WTC11 (cell line): ENCODE measurements around the gene PALMD. TPM values are rescaled to one million over a fixed set of nuclear protein-coding genes. Genes with fewer than 3 reads are reported as not detected.

Source experiments
- ATAC-seq: fragments of 200-7000 bp; cut with Tn5 transposase; 2 replicates; pipeline ENCODE4 v1.10.0; 2021; ENCODE audit warnings: mild to moderate bottlenecking, moderate library complexity
- CTCF ChIA-PET: fragments of 300-600 bp; sonication (Branson Sonifier 250); formaldehyde crosslinking; loops from one replicate; lab custom pipeline; 2021; ENCODE audit warnings: antibody characterized with exemption; lab: Charles Lee
- POLR2A ChIA-PET: fragments of 350-600 bp; sonication (Branson Sonifier 250); formaldehyde crosslinking; loops from one replicate; lab custom pipeline; 2021; ENCODE audit warnings: antibody characterized with exemption; lab: Charles Lee
- DNase-seq: peaks from one replicate; pipeline ENCODE4 v3.0.0; 2021; ENCODE audit warnings: low spot score
- H3K27ac Mint-ChIP-seq: 2 replicates; pipeline ENCODE4 v1.8.0; 2021; ENCODE audit warnings: mixed read lengths
- H3K27me3 Mint-ChIP-seq: 2 replicates; pipeline ENCODE4 v1.8.0; 2021; ENCODE audit warnings: low read depth, mild to moderate bottlenecking, moderate library complexity, mixed read lengths
- H3K36me3 Mint-ChIP-seq: 2 replicates; pipeline ENCODE4 v1.8.0; 2021; ENCODE audit warnings: mixed read lengths
- H3K4me1 Mint-ChIP-seq: 2 replicates; pipeline ENCODE4 v1.8.0; 2022; ENCODE audit warnings: mixed read lengths
- H3K4me3 Mint-ChIP-seq: 2 replicates; pipeline ENCODE4 v1.8.0; 2021; ENCODE audit warnings: mild to moderate bottlenecking, moderate library complexity, mixed read lengths
- H3K9me3 Mint-ChIP-seq: 2 replicates; pipeline ENCODE4 v1.8.0; 2021; ENCODE audit warnings: mixed read lengths
- CREM ChIP-seq: sonication (generic); formaldehyde crosslinking; IDR thresholded peaks from 2 replicates; pipeline ENCODE4 v1.8.1; 2022; ENCODE audit warnings: mild to moderate bottlenecking, missing genetic modification reagents, moderate library complexity
- MXD4 ChIP-seq: fragments of 250-450 bp; sonication (Bioruptor Pico); IDR thresholded peaks from 2 replicates; pipeline ENCODE4 v1.8.0; 2021; ENCODE audit warnings: mild to moderate bottlenecking, moderate library complexity, borderline replicate concordance
- PRRX2 ChIP-seq: fragments of 250-450 bp; sonication (Bioruptor Pico); IDR thresholded peaks from 2 replicates; pipeline ENCODE4 v1.8.0; 2021; ENCODE audit warnings: mild to moderate bottlenecking
- ZNF263 ChIP-seq: sonication (generic); formaldehyde crosslinking; IDR thresholded peaks from 2 replicates; pipeline ENCODE4 v1.8.1; 2022; ENCODE audit warnings: low read depth, mild to moderate bottlenecking, moderate library complexity, missing genetic modification reagents
- total RNA-seq: library from RNA; stranded (reverse); gene quantifications from 3 replicates; pipeline ENCODE4 v1.2.3, GENCODE V29; 2021
- TF ChIP-seq, protein P1 (sequence below): sonication (generic); formaldehyde crosslinking; IDR thresholded peaks from 2 replicates; pipeline ENCODE4 v1.8.1; 2023; ENCODE audit warnings: mild to moderate bottlenecking, moderate library complexity, missing genetic modification reagents
- TF ChIP-seq, protein P2 (sequence below): sonication (generic); formaldehyde crosslinking; IDR thresholded peaks from 2 replicates; pipeline ENCODE4 v1.8.1; 2022; ENCODE audit warnings: mild to moderate bottlenecking, moderate library complexity, missing genetic modification reagents
- TF ChIP-seq, protein P3 (sequence below): fragments of 200-600 bp; IDR thresholded peaks from 2 replicates; pipeline ENCODE4 v1.8.0; 2022; ENCODE audit warnings: antibody characterized with exemption
- TF ChIP-seq, protein P4 (sequence below): sonication (generic); formaldehyde crosslinking; IDR thresholded peaks from 2 replicates; pipeline ENCODE4 v1.8.1; 2023; ENCODE audit warnings: mild to moderate bottlenecking, missing genetic modification reagents, borderline replicate concordance
- TF ChIP-seq, protein P5 (sequence below): sonication (generic); formaldehyde crosslinking; IDR thresholded peaks from 2 replicates; pipeline ENCODE4 v1.8.0; 2023; ENCODE audit warnings: missing genetic modification reagents, mild to moderate bottlenecking, borderline replicate concordance
- TF ChIP-seq, protein P6 (sequence below): fragments of 250-450 bp; sonication (Bioruptor Pico); IDR thresholded peaks from 2 replicates; pipeline ENCODE4 v1.9.0; 2021; ENCODE audit warnings: mild to moderate bottlenecking
- TF ChIP-seq, protein P7 (sequence below): sonication (generic); formaldehyde crosslinking; IDR thresholded peaks from 2 replicates; pipeline ENCODE4 v1.8.1; 2022; ENCODE audit warnings: low read depth, missing genetic modification reagents, borderline replicate concordance

PALMD gene
- total RNA-seq, 1 experiment from 2014 or later: 0.07 TPM

DNA sequence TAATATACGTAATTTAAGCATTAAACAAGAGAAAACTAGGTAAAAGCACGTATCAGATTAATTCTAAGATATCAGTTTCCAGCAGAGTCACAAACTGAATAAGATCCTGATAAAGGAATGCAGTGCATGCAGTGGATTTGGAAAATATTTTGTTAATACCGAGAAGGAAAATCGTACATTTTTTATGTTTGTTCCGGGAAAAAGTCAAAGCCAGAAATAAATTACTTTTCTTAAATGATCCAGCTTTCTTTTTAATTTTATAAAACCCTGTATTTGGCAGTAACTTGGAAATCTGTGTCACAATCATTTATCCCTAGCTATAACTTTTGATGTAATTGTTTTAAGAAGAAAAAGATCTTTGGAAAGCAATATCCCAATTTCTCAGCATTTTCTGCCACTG lies 955 bp downstream of the PALMD start:
- ATAC-seq (no peak), DNase-seq (no peak)
- POLR2A ChIA-PET: interaction anchor here (1.6 kb wide), 1 partner anchor 13 kb away, joined by 3 read pairs; no protein-coding TSS in a partner anchor
- no peaks in the 10 kb centered on the region for H3K9me3 Mint-ChIP-seq
- no peaks in the 10 kb centered on the region for H3K27me3 Mint-ChIP-seq
- H3K36me3 Mint-ChIP-seq: no peaks in the 10 kb centered on the region
- TF ChIP-seq PRRX2 (CRISPR knock-in tag) (no peak), MXD4 (CRISPR knock-in tag) (no peak), ZNF263 (CRISPR knock-in tag) (no peak), CREM (no peak)
- TF ChIP-seq, protein P1, sequence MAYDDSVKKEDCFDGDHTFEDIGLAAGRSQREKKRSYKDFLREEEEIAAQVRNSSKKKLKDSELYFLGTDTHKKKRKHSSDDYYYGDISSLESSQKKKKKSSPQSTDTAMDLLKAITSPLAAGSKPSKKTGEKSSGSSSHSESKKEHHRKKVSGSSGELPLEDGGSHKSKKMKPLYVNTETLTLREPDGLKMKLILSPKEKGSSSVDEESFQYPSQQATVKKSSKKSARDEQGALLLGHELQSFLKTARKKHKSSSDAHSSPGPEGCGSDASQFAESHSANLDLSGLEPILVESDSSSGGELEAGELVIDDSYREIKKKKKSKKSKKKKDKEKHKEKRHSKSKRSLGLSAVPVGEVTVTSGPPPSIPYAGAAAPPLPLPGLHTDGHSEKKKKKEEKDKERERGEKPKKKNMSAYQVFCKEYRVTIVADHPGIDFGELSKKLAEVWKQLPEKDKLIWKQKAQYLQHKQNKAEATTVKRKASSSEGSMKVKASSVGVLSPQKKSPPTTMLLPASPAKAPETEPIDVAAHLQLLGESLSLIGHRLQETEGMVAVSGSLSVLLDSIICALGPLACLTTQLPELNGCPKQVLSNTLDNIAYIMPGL (CRISPR knock-in tag): no peak
- TF ChIP-seq, protein P2, sequence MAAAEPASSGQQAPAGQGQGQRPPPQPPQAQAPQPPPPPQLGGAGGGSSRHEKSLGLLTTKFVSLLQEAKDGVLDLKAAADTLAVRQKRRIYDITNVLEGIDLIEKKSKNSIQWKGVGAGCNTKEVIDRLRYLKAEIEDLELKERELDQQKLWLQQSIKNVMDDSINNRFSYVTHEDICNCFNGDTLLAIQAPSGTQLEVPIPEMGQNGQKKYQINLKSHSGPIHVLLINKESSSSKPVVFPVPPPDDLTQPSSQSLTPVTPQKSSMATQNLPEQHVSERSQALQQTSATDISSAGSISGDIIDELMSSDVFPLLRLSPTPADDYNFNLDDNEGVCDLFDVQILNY (CRISPR knock-in tag): no peak
- TF ChIP-seq, protein P3, sequence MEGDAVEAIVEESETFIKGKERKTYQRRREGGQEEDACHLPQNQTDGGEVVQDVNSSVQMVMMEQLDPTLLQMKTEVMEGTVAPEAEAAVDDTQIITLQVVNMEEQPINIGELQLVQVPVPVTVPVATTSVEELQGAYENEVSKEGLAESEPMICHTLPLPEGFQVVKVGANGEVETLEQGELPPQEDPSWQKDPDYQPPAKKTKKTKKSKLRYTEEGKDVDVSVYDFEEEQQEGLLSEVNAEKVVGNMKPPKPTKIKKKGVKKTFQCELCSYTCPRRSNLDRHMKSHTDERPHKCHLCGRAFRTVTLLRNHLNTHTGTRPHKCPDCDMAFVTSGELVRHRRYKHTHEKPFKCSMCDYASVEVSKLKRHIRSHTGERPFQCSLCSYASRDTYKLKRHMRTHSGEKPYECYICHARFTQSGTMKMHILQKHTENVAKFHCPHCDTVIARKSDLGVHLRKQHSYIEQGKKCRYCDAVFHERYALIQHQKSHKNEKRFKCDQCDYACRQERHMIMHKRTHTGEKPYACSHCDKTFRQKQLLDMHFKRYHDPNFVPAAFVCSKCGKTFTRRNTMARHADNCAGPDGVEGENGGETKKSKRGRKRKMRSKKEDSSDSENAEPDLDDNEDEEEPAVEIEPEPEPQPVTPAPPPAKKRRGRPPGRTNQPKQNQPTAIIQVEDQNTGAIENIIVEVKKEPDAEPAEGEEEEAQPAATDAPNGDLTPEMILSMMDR: no peak
- TF ChIP-seq, protein P4, sequence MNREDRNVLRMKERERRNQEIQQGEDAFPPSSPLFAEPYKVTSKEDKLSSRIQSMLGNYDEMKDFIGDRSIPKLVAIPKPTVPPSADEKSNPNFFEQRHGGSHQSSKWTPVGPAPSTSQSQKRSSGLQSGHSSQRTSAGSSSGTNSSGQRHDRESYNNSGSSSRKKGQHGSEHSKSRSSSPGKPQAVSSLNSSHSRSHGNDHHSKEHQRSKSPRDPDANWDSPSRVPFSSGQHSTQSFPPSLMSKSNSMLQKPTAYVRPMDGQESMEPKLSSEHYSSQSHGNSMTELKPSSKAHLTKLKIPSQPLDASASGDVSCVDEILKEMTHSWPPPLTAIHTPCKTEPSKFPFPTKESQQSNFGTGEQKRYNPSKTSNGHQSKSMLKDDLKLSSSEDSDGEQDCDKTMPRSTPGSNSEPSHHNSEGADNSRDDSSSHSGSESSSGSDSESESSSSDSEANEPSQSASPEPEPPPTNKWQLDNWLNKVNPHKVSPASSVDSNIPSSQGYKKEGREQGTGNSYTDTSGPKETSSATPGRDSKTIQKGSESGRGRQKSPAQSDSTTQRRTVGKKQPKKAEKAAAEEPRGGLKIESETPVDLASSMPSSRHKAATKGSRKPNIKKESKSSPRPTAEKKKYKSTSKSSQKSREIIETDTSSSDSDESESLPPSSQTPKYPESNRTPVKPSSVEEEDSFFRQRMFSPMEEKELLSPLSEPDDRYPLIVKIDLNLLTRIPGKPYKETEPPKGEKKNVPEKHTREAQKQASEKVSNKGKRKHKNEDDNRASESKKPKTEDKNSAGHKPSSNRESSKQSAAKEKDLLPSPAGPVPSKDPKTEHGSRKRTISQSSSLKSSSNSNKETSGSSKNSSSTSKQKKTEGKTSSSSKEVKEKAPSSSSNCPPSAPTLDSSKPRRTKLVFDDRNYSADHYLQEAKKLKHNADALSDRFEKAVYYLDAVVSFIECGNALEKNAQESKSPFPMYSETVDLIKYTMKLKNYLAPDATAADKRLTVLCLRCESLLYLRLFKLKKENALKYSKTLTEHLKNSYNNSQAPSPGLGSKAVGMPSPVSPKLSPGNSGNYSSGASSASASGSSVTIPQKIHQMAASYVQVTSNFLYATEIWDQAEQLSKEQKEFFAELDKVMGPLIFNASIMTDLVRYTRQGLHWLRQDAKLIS (CRISPR knock-in tag): no peak
- TF ChIP-seq, protein P5, sequence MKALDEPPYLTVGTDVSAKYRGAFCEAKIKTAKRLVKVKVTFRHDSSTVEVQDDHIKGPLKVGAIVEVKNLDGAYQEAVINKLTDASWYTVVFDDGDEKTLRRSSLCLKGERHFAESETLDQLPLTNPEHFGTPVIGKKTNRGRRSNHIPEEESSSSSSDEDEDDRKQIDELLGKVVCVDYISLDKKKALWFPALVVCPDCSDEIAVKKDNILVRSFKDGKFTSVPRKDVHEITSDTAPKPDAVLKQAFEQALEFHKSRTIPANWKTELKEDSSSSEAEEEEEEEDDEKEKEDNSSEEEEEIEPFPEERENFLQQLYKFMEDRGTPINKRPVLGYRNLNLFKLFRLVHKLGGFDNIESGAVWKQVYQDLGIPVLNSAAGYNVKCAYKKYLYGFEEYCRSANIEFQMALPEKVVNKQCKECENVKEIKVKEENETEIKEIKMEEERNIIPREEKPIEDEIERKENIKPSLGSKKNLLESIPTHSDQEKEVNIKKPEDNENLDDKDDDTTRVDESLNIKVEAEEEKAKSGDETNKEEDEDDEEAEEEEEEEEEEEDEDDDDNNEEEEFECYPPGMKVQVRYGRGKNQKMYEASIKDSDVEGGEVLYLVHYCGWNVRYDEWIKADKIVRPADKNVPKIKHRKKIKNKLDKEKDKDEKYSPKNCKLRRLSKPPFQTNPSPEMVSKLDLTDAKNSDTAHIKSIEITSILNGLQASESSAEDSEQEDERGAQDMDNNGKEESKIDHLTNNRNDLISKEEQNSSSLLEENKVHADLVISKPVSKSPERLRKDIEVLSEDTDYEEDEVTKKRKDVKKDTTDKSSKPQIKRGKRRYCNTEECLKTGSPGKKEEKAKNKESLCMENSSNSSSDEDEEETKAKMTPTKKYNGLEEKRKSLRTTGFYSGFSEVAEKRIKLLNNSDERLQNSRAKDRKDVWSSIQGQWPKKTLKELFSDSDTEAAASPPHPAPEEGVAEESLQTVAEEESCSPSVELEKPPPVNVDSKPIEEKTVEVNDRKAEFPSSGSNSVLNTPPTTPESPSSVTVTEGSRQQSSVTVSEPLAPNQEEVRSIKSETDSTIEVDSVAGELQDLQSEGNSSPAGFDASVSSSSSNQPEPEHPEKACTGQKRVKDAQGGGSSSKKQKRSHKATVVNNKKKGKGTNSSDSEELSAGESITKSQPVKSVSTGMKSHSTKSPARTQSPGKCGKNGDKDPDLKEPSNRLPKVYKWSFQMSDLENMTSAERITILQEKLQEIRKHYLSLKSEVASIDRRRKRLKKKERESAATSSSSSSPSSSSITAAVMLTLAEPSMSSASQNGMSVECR: no peak
- TF ChIP-seq, protein P6, sequence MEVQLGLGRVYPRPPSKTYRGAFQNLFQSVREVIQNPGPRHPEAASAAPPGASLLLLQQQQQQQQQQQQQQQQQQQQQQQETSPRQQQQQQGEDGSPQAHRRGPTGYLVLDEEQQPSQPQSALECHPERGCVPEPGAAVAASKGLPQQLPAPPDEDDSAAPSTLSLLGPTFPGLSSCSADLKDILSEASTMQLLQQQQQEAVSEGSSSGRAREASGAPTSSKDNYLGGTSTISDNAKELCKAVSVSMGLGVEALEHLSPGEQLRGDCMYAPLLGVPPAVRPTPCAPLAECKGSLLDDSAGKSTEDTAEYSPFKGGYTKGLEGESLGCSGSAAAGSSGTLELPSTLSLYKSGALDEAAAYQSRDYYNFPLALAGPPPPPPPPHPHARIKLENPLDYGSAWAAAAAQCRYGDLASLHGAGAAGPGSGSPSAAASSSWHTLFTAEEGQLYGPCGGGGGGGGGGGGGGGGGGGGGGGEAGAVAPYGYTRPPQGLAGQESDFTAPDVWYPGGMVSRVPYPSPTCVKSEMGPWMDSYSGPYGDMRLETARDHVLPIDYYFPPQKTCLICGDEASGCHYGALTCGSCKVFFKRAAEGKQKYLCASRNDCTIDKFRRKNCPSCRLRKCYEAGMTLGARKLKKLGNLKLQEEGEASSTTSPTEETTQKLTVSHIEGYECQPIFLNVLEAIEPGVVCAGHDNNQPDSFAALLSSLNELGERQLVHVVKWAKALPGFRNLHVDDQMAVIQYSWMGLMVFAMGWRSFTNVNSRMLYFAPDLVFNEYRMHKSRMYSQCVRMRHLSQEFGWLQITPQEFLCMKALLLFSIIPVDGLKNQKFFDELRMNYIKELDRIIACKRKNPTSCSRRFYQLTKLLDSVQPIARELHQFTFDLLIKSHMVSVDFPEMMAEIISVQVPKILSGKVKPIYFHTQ (CRISPR knock-in tag): no peak
- TF ChIP-seq, protein P7, sequence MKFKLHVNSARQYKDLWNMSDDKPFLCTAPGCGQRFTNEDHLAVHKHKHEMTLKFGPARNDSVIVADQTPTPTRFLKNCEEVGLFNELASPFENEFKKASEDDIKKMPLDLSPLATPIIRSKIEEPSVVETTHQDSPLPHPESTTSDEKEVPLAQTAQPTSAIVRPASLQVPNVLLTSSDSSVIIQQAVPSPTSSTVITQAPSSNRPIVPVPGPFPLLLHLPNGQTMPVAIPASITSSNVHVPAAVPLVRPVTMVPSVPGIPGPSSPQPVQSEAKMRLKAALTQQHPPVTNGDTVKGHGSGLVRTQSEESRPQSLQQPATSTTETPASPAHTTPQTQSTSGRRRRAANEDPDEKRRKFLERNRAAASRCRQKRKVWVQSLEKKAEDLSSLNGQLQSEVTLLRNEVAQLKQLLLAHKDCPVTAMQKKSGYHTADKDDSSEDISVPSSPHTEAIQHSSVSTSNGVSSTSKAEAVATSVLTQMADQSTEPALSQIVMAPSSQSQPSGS (CRISPR knock-in tag): no peak
- no peak overlapping the region for H3K27ac Mint-ChIP-seq
- CTCF ChIA-PET: no interaction called here
- no peak overlapping the region for H3K4me3 Mint-ChIP-seq
- peaks cover 52% of the 10 kb centered on the region for H3K4me1 Mint-ChIP-seq
